Sigmoid colon (tissue), 7 donors: ENCODE results near the gene SIRT5. TPM values are rescaled to one million over a fixed set of nuclear protein-coding genes. Genes with fewer than 3 reads are reported as not detected.

Source experiments
- DNase-seq: peaks from one replicate; pipeline ENCODE4 v3.0.0-alpha.2; 2019
- H3K27ac ChIP-seq, 4 donors: fragments of 200-600 bp; sonication (generic); one replicate each; pipeline ENCODE4 v1.5.1; 2016 to 2019; ENCODE audit warnings: mild to moderate bottlenecking in 1 of 4
- H3K27me3 ChIP-seq, 3 donors: fragments of 200-600 bp; sonication (generic); one replicate each; pipeline ENCODE4 v1.5.1; 2019; ENCODE audit warnings: mild to moderate bottlenecking in 1 of 3
- H3K36me3 ChIP-seq, 4 donors: fragments of 200-600 bp; sonication (generic); one replicate each; pipeline ENCODE4 v1.5.1; 2016 to 2019
- H3K4me1 ChIP-seq, 4 donors: fragments of 200-600 bp; sonication (generic); one replicate each; pipeline ENCODE4 v1.5.1; 2017 to 2019
- H3K4me3 ChIP-seq, 4 donors: fragments of 200-600 bp; sonication (generic); one replicate each; pipeline ENCODE4 v1.5.1; 2017 to 2019; ENCODE audit warnings: mild to moderate bottlenecking in 2 of 4, moderate library complexity in 1 of 4
- H3K9me3 ChIP-seq, 4 donors: fragments of 200-600 bp in 3 of 4; sonication (generic) in 3 of 4; one replicate each; pipeline versions ENCODE4 v1.5.1 to v1.6.1; 2013 to 2019
- EP300 ChIP-seq, 4 donors: sonication (generic); formaldehyde crosslinking; IDR thresholded peaks; one replicate each; pipeline ENCODE4 v1.6.1; 2017; ENCODE audit warnings: antibody characterized with exemption in 4 of 4
- POLR2A ChIP-seq, 2 donors: fragments of 450-650 bp; IDR thresholded peaks; one replicate each; pipeline ENCODE4 v1.6.1; 2016; ENCODE audit warnings: antibody characterized with exemption in 2 of 2, mild to moderate bottlenecking in 2 of 2, moderate library complexity in 2 of 2
- POLR2AphosphoS5 ChIP-seq, 4 donors: sonication (generic); formaldehyde crosslinking; IDR thresholded peaks; one replicate each; pipeline ENCODE4 v1.6.1; 2017; ENCODE audit warnings: antibody characterized with exemption in 4 of 4
- WGBS, 2 donors: extraction: QIAGEN DNeasy Blood & Tissue Kit; methylation state at CpG; one replicate each; pipeline ENCODE4 v1.1.7; 2013; 5-methylcytosine and 5-hydroxymethylcytosine counted together
- intact Hi-C: fragments of 100-400 bp; cut with DNase I; formaldehyde crosslinking; loops from one replicate; pipeline ENCODE4 v1.15.1; 2023
- polyA plus RNA-seq, 3 donors: library from polyadenylated mRNA; stranded (reverse); fragments of 200-250 nt; gene quantifications; one replicate each; pipeline ENCODE4 v1.2.3, GENCODE V29; 2013
- total RNA-seq, 4 donors: library from RNA; depleted of rRNA; stranded (reverse); fragments of >200 nt; gene quantifications; one replicate each; pipeline ENCODE4 v1.1.0, GENCODE V29; 2016
- TF ChIP-seq, protein P1 (sequence below), 4 experiments: fragments of 450-650 bp in 3 of 4; fragments of 200-600 bp in 1 of 4; IDR thresholded peaks; one replicate each; pipeline ENCODE4 v1.5.1; 2016 to 2019; ENCODE audit warnings: antibody characterized with exemption in 4 of 4, mild to moderate bottlenecking in 3 of 4, moderate library complexity in 2 of 4
- donor health status: healthy with polysubstance abuse.
- donor health status: Bipolar disorder and iron deficiency.
- donor health status: healthy.

Gene SIRT5
- total and polyA plus RNA-seq, 7 donors: 5.8 to 13.3 (median 8.4) TPM

DNA sequence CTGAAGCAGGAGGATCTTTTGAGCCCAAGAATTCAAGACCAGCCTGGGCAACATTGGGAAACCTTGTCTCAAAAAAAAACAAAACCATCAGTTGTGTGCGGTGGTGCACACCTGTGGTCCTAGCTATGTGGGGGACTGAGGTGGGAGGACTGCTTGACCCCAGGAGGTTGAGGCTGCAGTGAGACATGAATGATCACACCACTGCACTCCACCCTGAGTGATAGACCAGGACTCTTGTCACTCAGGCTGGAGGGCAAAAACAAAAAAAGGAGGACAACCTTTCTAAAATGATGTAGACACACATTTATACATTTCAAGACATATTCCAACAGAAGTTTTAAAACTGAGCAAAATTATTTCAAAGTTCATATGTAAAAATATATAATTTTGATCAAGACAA, 85.9 kb downstream of the SIRT5 start:
- Histone ChIP-seq H3K4me3 (no peak overlapping the region), H3K36me3 (no peaks in the 10 kb centered on the region), H3K9me3 (no peaks in the 10 kb centered on the region), H3K27me3 (no peaks in the 10 kb centered on the region), H3K27ac (no peak overlapping the region), H3K4me1 (peaks cover 0 to 61% (median 41%) of the 10 kb centered on the region in 4 donors)
- WGBS, 2 donors: 98 to 100% methylated on average over 1 of the region's 1 CpG
- DNase-seq: no peak
- no peak for TF ChIP-seq POLR2AphosphoS5 (IDR thresholded peaks at IDR 0.05)
- TF ChIP-seq POLR2A (IDR thresholded peaks at IDR 0.05): no peak
- TF ChIP-seq EP300 (IDR thresholded peaks at IDR 0.05): no peak
- intact Hi-C loops: no loop called here

DNA sequence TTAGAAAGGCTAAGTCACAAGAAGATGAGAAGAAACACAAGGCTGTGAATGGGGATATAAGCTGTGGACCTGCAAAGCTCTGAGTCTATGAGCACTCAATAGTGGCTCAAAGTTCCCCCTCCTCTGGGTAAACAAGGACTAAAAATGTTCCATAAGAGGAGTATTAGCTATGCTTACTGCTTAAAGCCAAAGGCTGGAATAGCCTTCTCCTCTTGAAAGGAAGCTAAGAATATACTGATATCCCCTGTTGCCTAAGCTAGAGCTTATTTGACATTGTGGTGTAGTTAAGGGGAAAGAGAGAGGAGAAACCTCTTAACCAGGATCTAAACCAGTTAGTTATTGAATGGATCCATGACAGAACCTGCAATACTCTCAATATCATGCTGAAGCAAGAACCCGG, 86.5 kb downstream of the SIRT5 start:
- H3K4me3 ChIP-seq: no peak overlapping the region
- TF ChIP-seq POLR2A (IDR thresholded peaks at IDR 0.05): no peak
- H3K9me3 ChIP-seq: no peaks in the 10 kb centered on the region
- intact Hi-C loops: no loop called here
- no peak for DNase-seq
- H3K4me1 ChIP-seq: peaks cover 0 to 65% (median 44%) of the 10 kb centered on the region in 4 donors
- H3K27ac ChIP-seq: no peak overlapping the region
- WGBS, 2 donors: 95 to 98% methylated on average over 1 of the region's 1 CpG
- H3K27me3 ChIP-seq: no peaks in the 10 kb centered on the region
- no peaks in the 10 kb centered on the region for H3K36me3 ChIP-seq

DNA sequence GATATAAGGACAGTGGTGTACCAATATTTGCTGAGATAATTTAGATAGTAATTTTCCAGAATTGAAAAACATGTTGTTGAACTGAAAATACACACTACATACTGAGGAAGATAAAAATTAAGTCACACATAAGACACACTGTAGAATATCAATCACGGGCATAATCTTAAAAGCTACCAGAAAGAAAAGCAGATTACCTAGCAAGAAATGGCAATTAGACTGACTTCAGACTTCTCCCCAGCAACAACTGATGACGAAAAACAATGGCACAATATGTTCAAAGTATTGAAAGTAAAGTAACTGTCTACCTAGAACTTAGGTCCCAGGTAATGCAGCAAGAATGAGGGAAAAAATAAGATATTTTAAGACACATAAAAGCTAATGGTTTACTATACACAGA, 87.2 kb downstream of the SIRT5 start:
- H3K27me3 ChIP-seq: no peaks in the 10 kb centered on the region
- WGBS, 2 donors: 73 to 98% methylated on average over 2 of the region's 2 CpGs
- intact Hi-C loops: no loop called here
- no peak for DNase-seq
- no peak for TF ChIP-seq EP300 (IDR thresholded peaks at IDR 0.05)
- TF ChIP-seq, protein P1, sequence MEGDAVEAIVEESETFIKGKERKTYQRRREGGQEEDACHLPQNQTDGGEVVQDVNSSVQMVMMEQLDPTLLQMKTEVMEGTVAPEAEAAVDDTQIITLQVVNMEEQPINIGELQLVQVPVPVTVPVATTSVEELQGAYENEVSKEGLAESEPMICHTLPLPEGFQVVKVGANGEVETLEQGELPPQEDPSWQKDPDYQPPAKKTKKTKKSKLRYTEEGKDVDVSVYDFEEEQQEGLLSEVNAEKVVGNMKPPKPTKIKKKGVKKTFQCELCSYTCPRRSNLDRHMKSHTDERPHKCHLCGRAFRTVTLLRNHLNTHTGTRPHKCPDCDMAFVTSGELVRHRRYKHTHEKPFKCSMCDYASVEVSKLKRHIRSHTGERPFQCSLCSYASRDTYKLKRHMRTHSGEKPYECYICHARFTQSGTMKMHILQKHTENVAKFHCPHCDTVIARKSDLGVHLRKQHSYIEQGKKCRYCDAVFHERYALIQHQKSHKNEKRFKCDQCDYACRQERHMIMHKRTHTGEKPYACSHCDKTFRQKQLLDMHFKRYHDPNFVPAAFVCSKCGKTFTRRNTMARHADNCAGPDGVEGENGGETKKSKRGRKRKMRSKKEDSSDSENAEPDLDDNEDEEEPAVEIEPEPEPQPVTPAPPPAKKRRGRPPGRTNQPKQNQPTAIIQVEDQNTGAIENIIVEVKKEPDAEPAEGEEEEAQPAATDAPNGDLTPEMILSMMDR (IDR thresholded peaks at IDR 0.05): no peak
- TF ChIP-seq POLR2AphosphoS5 (IDR thresholded peaks at IDR 0.05): no peak
- no peak for TF ChIP-seq POLR2A (IDR thresholded peaks at IDR 0.05)
- H3K27ac ChIP-seq: peak overlapping the region in 1 of 4 donors; percentile 3
- H3K36me3 ChIP-seq: no peaks in the 10 kb centered on the region
- H3K4me1 ChIP-seq: peaks cover 0 to 65% (median 44%) of the 10 kb centered on the region in 4 donors
- no peaks in the 10 kb centered on the region for H3K9me3 ChIP-seq
- H3K4me3 ChIP-seq: no peak overlapping the region

DNA sequence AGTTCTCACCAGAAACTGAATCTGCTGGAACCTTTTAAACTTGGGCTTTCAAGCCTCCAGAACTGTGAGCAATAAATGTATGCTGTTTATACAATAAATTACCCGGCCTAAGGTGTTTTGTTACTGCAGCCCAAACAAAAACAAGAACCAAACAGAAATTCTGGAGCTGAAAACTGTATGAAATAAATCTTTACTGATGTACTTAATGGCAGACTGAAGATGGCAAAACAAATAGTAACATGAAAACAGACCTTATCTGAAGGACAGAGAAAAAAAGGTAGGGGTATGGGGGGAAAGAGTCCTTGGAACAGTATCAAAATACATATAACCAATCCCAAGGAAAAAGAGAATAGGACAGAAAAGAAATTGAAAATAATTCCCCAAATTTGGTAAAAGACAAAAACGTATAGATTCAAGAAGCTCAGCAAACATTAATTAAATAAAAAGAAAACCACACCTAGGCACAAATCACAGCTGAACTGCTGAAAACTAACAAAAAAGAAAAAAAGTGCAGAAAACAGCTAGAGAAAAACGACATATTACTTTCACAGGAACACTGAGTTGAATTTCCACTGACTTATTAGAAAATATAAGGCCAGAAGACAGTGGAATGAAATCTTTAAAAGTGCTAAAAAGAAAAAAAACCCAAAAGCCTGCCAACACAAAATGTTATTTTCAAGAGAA, 88.4 kb downstream of the SIRT5 start:
- no peak overlapping the region for H3K4me3 ChIP-seq
- intact Hi-C loops: no loop called here
- no peaks in the 10 kb centered on the region for H3K9me3 ChIP-seq
- H3K36me3 ChIP-seq: no peaks in the 10 kb centered on the region
- DNase-seq: no peak
- 61 to 79% methylated on average over 3 of the region's 3 CpGs for WGBS, 2 donors
- TF ChIP-seq POLR2A (IDR thresholded peaks at IDR 0.05) (no peak), EP300 (IDR thresholded peaks at IDR 0.05) (no peak), POLR2AphosphoS5 (IDR thresholded peaks at IDR 0.05) (no peak)
- TF ChIP-seq, protein P1 (IDR thresholded peaks at IDR 0.05): no peak
- no peaks in the 10 kb centered on the region for H3K27me3 ChIP-seq
- peaks cover 0 to 65% (median 46%) of the 10 kb centered on the region in 4 donors for H3K4me1 ChIP-seq
- peak overlapping the region in 1 of 4 donors; percentile 3 for H3K27ac ChIP-seq

DNA sequence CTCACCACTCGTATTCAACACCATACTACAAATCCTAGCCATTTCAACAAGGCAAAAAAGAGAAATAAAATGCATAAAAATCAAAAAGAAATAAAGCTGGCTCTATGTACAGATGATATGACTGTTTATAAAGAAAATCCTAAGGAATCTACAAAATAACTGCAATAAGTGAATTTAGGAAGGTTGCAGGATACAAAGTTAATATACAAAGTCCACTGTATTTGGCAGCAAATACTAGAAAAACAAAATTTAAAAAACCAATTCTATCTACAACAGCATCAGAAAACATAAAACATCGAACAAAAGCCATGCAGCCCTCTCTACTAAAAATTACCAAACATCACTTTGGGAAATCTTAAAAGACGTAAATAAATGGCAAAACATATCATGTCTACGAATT, 89.6 kb downstream of the SIRT5 start:
- Histone ChIP-seq H3K36me3 (no peaks in the 10 kb centered on the region), H3K27ac (no peak overlapping the region), H3K27me3 (no peaks in the 10 kb centered on the region), H3K4me3 (no peak overlapping the region), H3K9me3 (no peaks in the 10 kb centered on the region), H3K4me1 (peaks cover 0 to 57% (median 45%) of the 10 kb centered on the region in 4 donors)
- no peak for TF ChIP-seq POLR2A (IDR thresholded peaks at IDR 0.05)
- TF ChIP-seq POLR2AphosphoS5 (IDR thresholded peaks at IDR 0.05): no peak
- TF ChIP-seq, protein P1 (IDR thresholded peaks at IDR 0.05): no peak
- TF ChIP-seq EP300 (IDR thresholded peaks at IDR 0.05): no peak
- WGBS, 2 donors: 88 to 93% methylated on average over 4 of the region's 4 CpGs
- DNase-seq: no peak
- intact Hi-C loops: no loop called here

Other genes starting within 250 kb of the SIRT5 start
- 10 to 100 TPM in 2 of 4 donors, 1 to 10 TPM in 2; 7.2 to 13.8 (median 11.2) TPM for gene TBC1D7, start 246.1 kb upstream of the SIRT5 start, total RNA-seq
- 10 to 100 TPM; 20.3 to 33.6 (median 24.0) TPM for gene TBC1D7, start 246.1 kb upstream of the SIRT5 start, polyA plus RNA-seq
- gene GFOD1, start 87.0 kb upstream of the SIRT5 start, total RNA-seq: 10 to 100 TPM; 13.3 to 18.3 (median 15.7) TPM
- 1 to 10 TPM; 2.3 to 6.5 (median 3.0) TPM for gene GFOD1, start 87.0 kb upstream of the SIRT5 start, polyA plus RNA-seq
- gene NOL7, start 40.7 kb downstream of the SIRT5 start, total RNA-seq: 10 to 100 TPM; 87.8 to 97.6 (median 89.8) TPM
- gene NOL7, start 40.7 kb downstream of the SIRT5 start, polyA plus RNA-seq: 10 to 100 TPM; 72.2 to 76.5 (median 73.9) TPM
- 10 to 100 TPM; 49.6 to 84.3 (median 55.3) TPM for gene RANBP9, start 137.2 kb downstream of the SIRT5 start, total RNA-seq
- gene RANBP9, start 137.2 kb downstream of the SIRT5 start, polyA plus RNA-seq: 10 to 100 TPM; 19.4 to 26.6 (median 22.2) TPM
- 10 to 100 TPM in 2 of 4 donors, 1 to 10 TPM in 2; 7.2 to 13.2 (median 9.0) TPM for gene MCUR1, start 240.0 kb downstream of the SIRT5 start, total RNA-seq
- 10 to 100 TPM; 12.9 to 34.2 (median 25.7) TPM for gene MCUR1, start 240.0 kb downstream of the SIRT5 start, polyA plus RNA-seq